ENCODE measurements around the gene MTARC2. TPM values are rescaled to one million over a fixed set of nuclear protein-coding genes. Genes with fewer than 3 reads are reported as not detected.
A peak's percentile ranks its signal among the peaks of the same experiment; 100 is the strongest.

MTARC2 gene
- total RNA-seq, 1 donor from 2014 or later, result not detected

DNA sequence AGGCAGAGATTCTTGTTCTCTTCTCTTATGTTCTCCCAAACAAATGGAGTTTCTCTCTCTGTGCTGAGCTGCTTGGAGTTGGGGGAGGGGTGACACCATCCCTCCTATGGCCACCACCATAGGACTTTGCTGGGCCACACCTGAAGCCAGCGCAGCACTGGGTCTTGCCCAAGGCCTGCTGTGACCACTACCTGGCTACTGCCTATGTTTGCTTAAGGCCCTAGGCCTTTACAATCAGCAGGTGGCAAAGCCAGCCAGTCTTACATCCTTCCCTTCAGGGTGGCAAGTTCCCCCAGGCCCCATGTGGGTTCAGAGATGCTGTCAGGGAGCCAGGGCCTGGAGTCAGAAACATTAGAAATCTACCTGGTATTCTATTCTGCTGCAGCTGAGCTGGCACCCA is 6.3 kb upstream of the MTARC2 start:
- no peaks in the 10 kb centered on the region for H3K36me3 Mint-ChIP-seq (ENCODE audit: low read depth)
- intact Hi-C loops (cut with micrococcal nuclease), result no loop called here
- H3K4me3 Mint-ChIP-seq, result no peak overlapping the region
- peaks cover 42% of the 10 kb centered on the region for H3K27me3 Mint-ChIP-seq
- H3K4me1 Mint-ChIP-seq, result no peaks in the 10 kb centered on the region
- DNase-seq, result no peak
- no peak overlapping the region for H3K27ac Mint-ChIP-seq
- no peaks in the 10 kb centered on the region for H3K9me3 Mint-ChIP-seq

DNA sequence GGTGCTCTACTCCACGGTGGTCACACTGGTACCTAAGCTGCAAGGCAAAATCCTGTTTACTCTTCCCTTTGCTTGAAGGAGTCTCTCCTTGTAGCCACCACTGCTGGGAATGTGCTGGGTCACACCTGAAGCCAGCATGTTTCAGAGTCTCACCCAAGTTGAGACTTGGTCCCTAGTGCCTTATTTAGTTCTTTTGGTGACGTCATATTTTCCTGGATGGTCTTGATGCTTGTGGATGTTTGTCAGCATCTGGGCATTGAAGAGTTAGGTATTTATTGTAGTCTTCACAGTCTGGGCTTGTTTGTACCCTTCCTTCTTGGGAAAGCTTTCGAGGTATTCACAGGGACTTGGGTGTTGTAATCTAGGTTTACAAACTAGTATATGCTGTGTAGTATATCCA is 5.6 kb upstream of the MTARC2 start:
- no peak overlapping the region for H3K27ac Mint-ChIP-seq
- no peaks in the 10 kb centered on the region for H3K36me3 Mint-ChIP-seq (ENCODE audit: low read depth)
- no peaks in the 10 kb centered on the region for H3K4me1 Mint-ChIP-seq
- intact Hi-C loops (cut with micrococcal nuclease), result no loop called here
- no peak overlapping the region for H3K4me3 Mint-ChIP-seq
- H3K9me3 Mint-ChIP-seq, result no peaks in the 10 kb centered on the region
- peaks cover 47% of the 10 kb centered on the region for H3K27me3 Mint-ChIP-seq
- DNase-seq, result no peak

GRCh38 chr1:220746851-220747250 is 1.3 kb upstream of the MTARC2 start:
- no peaks in the 10 kb centered on the region for H3K36me3 Mint-ChIP-seq (ENCODE audit: low read depth)

DNA sequence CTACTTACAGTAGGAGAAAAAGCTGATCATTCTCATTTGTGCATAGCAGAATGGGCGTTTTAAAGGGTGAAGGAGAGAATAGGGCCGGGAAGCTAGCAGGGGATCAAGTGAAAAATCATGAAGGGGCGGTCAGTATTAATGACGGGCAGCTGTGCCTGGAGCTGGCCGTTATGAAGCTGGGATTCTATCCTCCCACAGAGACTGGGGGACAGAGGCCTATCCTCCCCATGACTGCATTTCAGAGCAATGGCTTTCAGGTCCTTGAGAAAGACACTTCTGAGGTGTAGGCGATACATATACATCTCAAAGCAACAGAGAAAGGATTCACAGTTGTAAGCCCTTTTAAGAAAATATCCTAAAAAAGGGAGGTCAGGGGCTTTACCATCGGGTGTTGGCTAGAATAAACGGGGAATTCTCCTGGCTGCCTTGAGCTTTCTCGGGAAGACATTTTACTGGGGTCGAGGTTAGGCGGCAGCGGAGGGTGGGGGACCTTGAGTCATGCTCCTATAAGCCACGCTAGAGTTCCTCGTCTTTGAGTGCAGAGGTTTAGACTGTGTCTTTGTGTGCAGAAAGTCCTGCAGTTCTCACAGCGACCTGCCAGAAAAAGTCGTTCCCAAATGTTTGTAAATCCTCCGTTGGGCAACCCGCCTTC is 559 bp upstream of the MTARC2 start:
- Mint-ChIP-seq H3K4me3 (peak overlapping the region; percentile 57), H3K27ac (no peak overlapping the region), H3K4me1 (peaks cover 3% of the 10 kb centered on the region), H3K27me3 (peaks cover 62% of the 10 kb centered on the region), H3K36me3 (ENCODE audit: low read depth) (no peaks in the 10 kb centered on the region), H3K9me3 (peaks cover 3% of the 10 kb centered on the region)
- no peak for DNase-seq
- intact Hi-C loops (cut with micrococcal nuclease), result no loop called here

More at GRCh38 chr1:220746851-220747250, 1.3 kb upstream of the MTARC2 start:
- H3K27ac Mint-ChIP-seq, result no peak overlapping the region
- intact Hi-C loops (cut with micrococcal nuclease), result no loop called here
- H3K27me3 Mint-ChIP-seq, result peaks cover 60% of the 10 kb centered on the region
- peaks cover 3% of the 10 kb centered on the region for H3K4me1 Mint-ChIP-seq
- DNase-seq, result no peak
- H3K9me3 Mint-ChIP-seq, result peaks cover 3% of the 10 kb centered on the region
- no peak overlapping the region for H3K4me3 Mint-ChIP-seq

- intact Hi-C loops (cut with micrococcal nuclease), result no loop called here
- no peak overlapping the region for H3K27ac Mint-ChIP-seq
- H3K27me3 Mint-ChIP-seq, result peaks cover 62% of the 10 kb centered on the region
- peaks cover 3% of the 10 kb centered on the region for H3K9me3 Mint-ChIP-seq
- peak overlapping the region; percentile 46 for H3K4me3 Mint-ChIP-seq
- DNase-seq, result no peak
- H3K36me3 Mint-ChIP-seq (ENCODE audit: low read depth), result no peaks in the 10 kb centered on the region
- peaks cover 3% of the 10 kb centered on the region for H3K4me1 Mint-ChIP-seq
Observed at GRCh38 chr1:220748936-220749335, 814 bp downstream of the MTARC2 start.

DNA sequence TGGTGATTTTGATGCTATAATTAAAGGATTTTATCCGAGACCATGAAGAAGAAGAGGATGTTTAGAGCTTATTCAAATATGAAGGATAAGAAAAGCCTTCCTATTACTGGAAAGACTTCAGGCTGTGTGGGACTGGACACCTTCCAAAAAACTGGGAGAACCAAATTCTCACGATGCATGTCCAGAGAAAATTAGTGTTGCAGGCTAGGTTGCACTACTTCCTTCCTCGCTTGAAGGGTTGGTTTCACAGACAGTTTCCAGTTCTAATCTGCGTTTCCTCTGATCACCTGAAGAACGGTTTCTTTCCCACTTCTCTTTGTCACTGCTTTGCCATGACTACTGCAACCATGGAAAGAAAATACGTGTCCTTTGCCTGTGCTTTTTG is 2.0 kb downstream of the MTARC2 start:
- DNase-seq, result no peak
- Mint-ChIP-seq H3K9me3 (peaks cover 3% of the 10 kb centered on the region), H3K36me3 (ENCODE audit: low read depth) (no peaks in the 10 kb centered on the region), H3K4me3 (no peak overlapping the region), H3K27me3 (peaks cover 59% of the 10 kb centered on the region), H3K27ac (no peak overlapping the region), H3K4me1 (peaks cover 3% of the 10 kb centered on the region)
- intact Hi-C loops (cut with micrococcal nuclease), result no loop called here

GRCh38 chr1:220751111-220751510 is 3.0 kb downstream of the MTARC2 start:
- peaks cover 3% of the 10 kb centered on the region for H3K4me1 Mint-ChIP-seq
- intact Hi-C loops (cut with micrococcal nuclease), result no loop called here
- no peak for DNase-seq
- no peak overlapping the region for H3K27ac Mint-ChIP-seq
- no peak overlapping the region for H3K4me3 Mint-ChIP-seq
- no peaks in the 10 kb centered on the region for H3K36me3 Mint-ChIP-seq (ENCODE audit: low read depth)
- H3K9me3 Mint-ChIP-seq, result peaks cover 3% of the 10 kb centered on the region
- H3K27me3 Mint-ChIP-seq, result peaks cover 52% of the 10 kb centered on the region

DNA sequence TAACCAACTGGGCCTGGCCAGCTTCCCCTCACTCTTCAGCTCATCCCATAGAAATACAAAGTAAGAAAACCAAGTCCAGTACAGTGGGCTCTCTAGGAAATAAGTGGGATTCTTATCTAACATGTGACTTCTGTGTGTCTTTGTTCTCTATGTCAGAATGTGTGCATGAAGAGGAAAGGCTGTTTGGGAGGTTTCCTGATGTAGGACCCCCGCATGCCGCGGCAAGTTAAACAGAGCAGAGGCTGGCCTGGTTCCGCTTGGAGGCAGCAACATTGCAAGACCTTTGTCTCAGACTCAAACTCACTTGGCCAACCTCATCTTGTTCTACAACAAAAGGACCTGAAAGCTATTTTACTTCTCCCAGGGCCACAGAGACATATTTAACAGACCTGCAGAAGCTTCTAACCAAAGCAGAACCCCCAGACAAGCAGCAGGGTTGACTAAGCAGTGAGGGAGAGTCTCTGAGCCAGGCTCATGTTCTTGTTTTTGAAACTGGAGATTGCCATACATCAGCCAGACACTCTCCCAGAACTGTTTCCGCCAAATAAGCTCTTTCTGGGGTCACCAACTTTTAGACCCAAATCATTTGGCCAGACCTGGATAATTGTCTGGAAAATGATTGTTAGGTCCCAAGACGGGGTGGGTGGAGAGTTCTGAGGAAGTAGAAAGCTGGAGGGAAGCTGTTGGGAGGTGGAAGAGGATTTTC is 6.2 kb downstream of the MTARC2 start:
- intact Hi-C loops (cut with micrococcal nuclease), result no loop called here

DNA sequence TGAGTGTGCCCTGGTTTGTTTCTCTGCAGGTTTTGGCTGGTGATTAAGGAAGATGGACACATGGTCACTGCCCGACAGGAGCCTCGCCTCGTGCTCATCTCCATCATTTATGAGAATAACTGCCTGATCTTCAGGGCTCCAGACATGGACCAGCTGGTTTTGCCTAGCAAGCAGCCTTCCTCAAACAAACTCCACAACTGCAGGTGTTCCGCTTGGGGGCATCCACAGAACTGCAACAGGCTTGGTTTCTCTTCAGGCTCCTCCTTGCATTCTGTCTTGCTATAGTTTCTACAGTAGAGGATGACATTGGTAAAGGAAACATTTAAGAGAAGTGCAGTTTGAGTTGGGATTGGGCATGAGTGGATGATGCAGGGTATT is 6.8 kb downstream of the MTARC2 start:
- DNase-seq, result no peak
- Mint-ChIP-seq H3K36me3 (ENCODE audit: low read depth) (no peaks in the 10 kb centered on the region), H3K9me3 (no peaks in the 10 kb centered on the region), H3K4me3 (no peak overlapping the region), H3K27me3 (peaks cover 20% of the 10 kb centered on the region), H3K4me1 (no peaks in the 10 kb centered on the region), H3K27ac (no peak overlapping the region)
- intact Hi-C loops (cut with micrococcal nuclease), result no loop called here

More for the DNA sequence above, 6.2 kb downstream of the MTARC2 start:
- Mint-ChIP-seq H3K27ac (no peak overlapping the region), H3K9me3 (peaks cover 3% of the 10 kb centered on the region), H3K4me1 (no peaks in the 10 kb centered on the region), H3K36me3 (ENCODE audit: low read depth) (no peaks in the 10 kb centered on the region), H3K27me3 (peaks cover 22% of the 10 kb centered on the region), H3K4me3 (no peak overlapping the region)
- no peak for DNase-seq

GRCh38 chr1:220755309-220755708 is 7.2 kb downstream of the MTARC2 start:
- Mint-ChIP-seq H3K4me1 (no peaks in the 10 kb centered on the region), H3K36me3 (ENCODE audit: low read depth) (no peaks in the 10 kb centered on the region), H3K9me3 (no peaks in the 10 kb centered on the region), H3K4me3 (no peak overlapping the region), H3K27ac (no peak overlapping the region), H3K27me3 (peaks cover 15% of the 10 kb centered on the region)
- intact Hi-C loops (cut with micrococcal nuclease), result no loop called here
- no peak for DNase-seq

- no peak overlapping the region for H3K4me3 Mint-ChIP-seq
- no peaks in the 10 kb centered on the region for H3K4me1 Mint-ChIP-seq
Observed at GRCh38 chr1:220757441-220757840, 9.3 kb downstream of the MTARC2 start.

DNA sequence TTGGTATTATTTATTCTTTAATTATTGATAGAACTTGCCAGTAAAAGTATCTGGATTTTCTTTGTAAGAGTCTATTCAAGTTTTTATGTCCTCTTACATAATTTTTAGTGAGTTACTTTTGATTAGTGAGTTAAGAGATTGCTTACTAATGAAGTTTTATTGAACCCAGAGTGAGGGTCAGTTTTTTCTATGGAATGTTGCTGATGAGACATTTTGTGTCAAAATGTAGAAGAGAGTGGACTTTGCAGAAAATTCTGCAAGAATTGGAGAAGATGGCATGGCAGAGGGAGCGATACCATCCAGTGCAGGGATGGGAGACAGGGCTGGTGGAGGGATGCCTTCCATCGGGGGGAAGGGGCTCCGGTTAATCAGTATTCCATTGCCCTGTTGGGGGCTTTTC is 11.0 kb downstream of the MTARC2 start:
- no peak overlapping the region for H3K27ac Mint-ChIP-seq
- intact Hi-C loops (cut with micrococcal nuclease), result no loop called here

More at GRCh38 chr1:220757441-220757840, 9.3 kb downstream of the MTARC2 start:
- Mint-ChIP-seq H3K27ac (no peak overlapping the region), H3K9me3 (no peaks in the 10 kb centered on the region), H3K27me3 (peaks cover 3% of the 10 kb centered on the region), H3K36me3 (ENCODE audit: low read depth) (no peaks in the 10 kb centered on the region)
- intact Hi-C loops (cut with micrococcal nuclease), result no loop called here
- DNase-seq, result no peak

DNA sequence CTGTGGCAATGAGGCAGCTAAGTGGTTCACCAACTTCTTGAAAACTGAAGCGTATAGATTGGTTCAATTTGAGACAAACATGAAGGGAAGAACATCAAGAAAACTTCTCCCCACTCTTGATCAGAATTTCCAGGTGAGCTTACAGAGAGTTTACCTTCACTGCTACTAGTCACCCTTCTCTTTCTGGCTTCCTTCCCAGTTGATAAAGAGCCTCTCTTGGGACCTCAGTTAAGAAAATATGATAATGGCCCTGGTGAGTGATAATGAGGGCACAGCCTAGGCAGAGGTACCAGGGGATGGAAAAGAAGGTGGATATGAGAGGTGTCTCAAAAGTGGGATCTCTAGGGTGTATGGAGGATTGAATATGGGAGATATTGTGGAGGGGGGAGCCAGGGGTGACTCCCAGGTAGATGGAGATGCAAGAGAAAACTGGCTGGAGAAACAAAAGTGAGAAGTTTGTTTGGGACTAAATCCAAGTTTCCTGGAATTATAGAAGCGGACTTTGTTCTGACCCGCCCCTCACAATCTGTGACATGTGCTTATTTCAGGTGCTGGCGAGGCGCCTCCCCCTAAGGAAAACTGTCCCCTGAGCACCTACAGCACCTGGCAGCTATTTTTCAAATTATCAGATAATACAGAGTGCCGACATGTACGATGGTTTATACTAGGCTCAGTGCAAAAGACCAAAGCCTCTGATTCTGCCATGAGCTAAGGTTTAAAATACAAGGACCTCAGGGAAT is 13.7 kb downstream of the MTARC2 start:
- Mint-ChIP-seq H3K27ac (no peak overlapping the region), H3K36me3 (ENCODE audit: low read depth) (no peaks in the 10 kb centered on the region), H3K4me1 (no peaks in the 10 kb centered on the region), H3K9me3 (no peaks in the 10 kb centered on the region), H3K27me3 (peaks cover 3% of the 10 kb centered on the region), H3K4me3 (no peak overlapping the region)
- intact Hi-C loops (cut with micrococcal nuclease), result no loop called here
- DNase-seq, result no peak

More for the DNA sequence above, 11.0 kb downstream of the MTARC2 start:
- Mint-ChIP-seq H3K4me3 (no peak overlapping the region), H3K36me3 (ENCODE audit: low read depth) (no peaks in the 10 kb centered on the region), H3K27me3 (peaks cover 3% of the 10 kb centered on the region), H3K4me1 (no peaks in the 10 kb centered on the region), H3K9me3 (no peaks in the 10 kb centered on the region)
- DNase-seq, result no peak

DNA sequence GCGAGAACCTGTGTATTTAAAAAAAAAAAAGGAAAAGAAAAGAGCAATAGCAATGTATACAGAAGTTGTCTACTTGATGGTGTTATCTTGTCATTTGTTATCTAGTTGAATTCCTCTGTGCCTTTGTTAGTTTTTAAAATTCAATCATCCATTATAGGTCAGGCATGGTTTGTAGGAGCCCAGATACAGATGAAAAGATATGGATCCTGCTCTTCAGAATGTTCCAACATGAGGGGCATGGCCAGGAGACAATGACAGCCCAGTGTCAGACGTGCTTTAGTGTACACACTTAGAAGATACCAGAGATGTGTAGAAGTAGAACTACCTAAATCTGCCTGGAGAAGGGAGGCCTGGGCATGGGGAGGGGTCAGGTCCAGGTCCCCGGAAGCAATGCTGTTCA is 16.6 kb downstream of the MTARC2 start:
- DNase-seq, result no peak
- Mint-ChIP-seq H3K27me3 (no peaks in the 10 kb centered on the region), H3K9me3 (no peaks in the 10 kb centered on the region), H3K4me1 (no peaks in the 10 kb centered on the region), H3K27ac (no peak overlapping the region), H3K4me3 (no peak overlapping the region), H3K36me3 (ENCODE audit: low read depth) (no peaks in the 10 kb centered on the region)
- intact Hi-C loops (cut with micrococcal nuclease), result no loop called here

Measured in activated CD4-positive, alpha-beta T cell treated with anti-CD3 and anti-CD28 coated beads, Interleukin-2, amount 10 ng/mL, durations not matched to agents 24 days and 14 days (primary cell).